Forelimb muscle (tissue), 1 donor: Measurements from ENCODE around the gene KLK7. TPM values are rescaled to one million over a fixed set of nuclear protein-coding genes. Genes with fewer than 3 reads are reported as not detected.
"Not testable (repeated sequence)": the region's sequence is repeated elsewhere in the genome, so short reads cannot be mapped to it uniquely, and the experiment has no call there.

ENCODE experiments used
- DNase-seq: peaks from one replicate; pipeline ENCODE4 v3.0.0-alpha.2; 2013; ENCODE audit warnings: low read depth
- polyA plus RNA-seq: library from polyadenylated mRNA; unstranded; fragments of 120-200 nt; gene quantifications from one replicate; pipeline ENCODE4 v1.2.1, GENCODE V29; 2013; ENCODE audit not compliant: insufficient read length

KLK7 gene
- polyA plus RNA-seq, 1 donor = not detected

- DNase-seq = no peak
Measured at GRCh38 chr19:50978772-50979390, 4.8 kb downstream of the KLK7 start.

- DNase-seq = no peak
Measured at GRCh38 chr19:50977626-50978025, 6.1 kb downstream of the KLK7 start.

GRCh38 chr19:50975766-50976165 lies 8.0 kb downstream of the KLK7 start:
- no peak for DNase-seq

GRCh38 chr19:50974702-50975556 lies 8.8 kb downstream of the KLK7 start:
- no peak for DNase-seq

GRCh38 chr19:50972795-50973376 lies 10.8 kb downstream of the KLK7 start:
- DNase-seq = no peak

GRCh38 chr19:50969810-50970209 lies 13.9 kb downstream of the KLK7 start:
- DNase-seq = not testable (repeated sequence)

GRCh38 chr19:50969413-50969760 lies 14.3 kb downstream of the KLK7 start, which contains the start of gene KLK6:
KLK6 (minus strand) TSS chr19:50969591; CDS start chr19:50968104, 1,487 bp downstream.
- no peak for DNase-seq

- DNase-seq = no peak
Measured at GRCh38 chr19:50968716-50969412, 14.9 kb downstream of the KLK7 start.

- no peak for DNase-seq
Measured at GRCh38 chr19:50967929-50968715, 15.6 kb downstream of the KLK7 start.

- no peak for DNase-seq
Measured at GRCh38 chr19:50964266-50964665, 19.5 kb downstream of the KLK7 start.

GRCh38 chr19:50963381-50963780 lies 20.3 kb downstream of the KLK7 start:
- DNase-seq = no peak

- DNase-seq = no peak
Measured at GRCh38 chr19:50962245-50962644, 21.5 kb downstream of the KLK7 start.

- DNase-seq = no peak
Measured at GRCh38 chr19:50959731-50960500, 23.8 kb downstream of the KLK7 start.

GRCh38 chr19:50957587-50957986 lies 26.1 kb downstream of the KLK7 start:
- no peak for DNase-seq

GRCh38 chr19:50952910-50953309 lies 30.8 kb downstream of the KLK7 start, which contains the start of gene KLK5:
KLK5 (minus strand) TSS chr19:50953038; CDS start chr19:50952657, 381 bp downstream.
- DNase-seq = no peak

- no peak for DNase-seq
Measured at GRCh38 chr19:50949861-50950260, 33.9 kb downstream of the KLK7 start.

GRCh38 chr19:50947123-50947522 lies 36.6 kb downstream of the KLK7 start:
- DNase-seq = no peak

- no peak for DNase-seq
Measured at GRCh38 chr19:50944795-50945194, 38.9 kb downstream of the KLK7 start.

- no peak for DNase-seq
Measured at GRCh38 chr19:50943074-50943828, 40.5 kb downstream of the KLK7 start.

GRCh38 chr19:50939596-50939995 lies 44.1 kb downstream of the KLK7 start:
- no peak for DNase-seq
